HepG2 (cell line): ENCODE results near the gene TMEM250. TPM values are rescaled to one million over a fixed set of nuclear protein-coding genes. Genes with fewer than 3 reads are reported as not detected.

ENCODE experiments used
- AGO2 ChIP-seq: fragments of 200-400 bp; formaldehyde crosslinking; optimal IDR thresholded peaks from 2 replicates; pipeline ENCODE3; 2017; ENCODE audit warnings: mild to moderate bottlenecking, low read depth, low read length, moderate library complexity
- ATF7 ChIP-seq, 2 experiments: fragments of 450-650 bp in 1 of 2; sonication (generic) in 1 of 2; formaldehyde crosslinking in 1 of 2; IDR thresholded peaks; 2 replicates each; pipeline versions ENCODE4 v1.4.0 to v1.6.1; 2016 to 2020; ENCODE audit warnings: antibody characterized with exemption in 1 of 2, mild to moderate bottlenecking in 1 of 2, missing genetic modification reagents in 1 of 2
- CAMTA2 ChIP-seq: sonication (generic); formaldehyde crosslinking; IDR thresholded peaks from 2 replicates; pipeline ENCODE4 v1.4.0; 2020; ENCODE audit warnings: mild to moderate bottlenecking, missing genetic modification reagents, borderline replicate concordance
- DR1 ChIP-seq: sonication (generic); formaldehyde crosslinking; IDR thresholded peaks from 2 replicates; pipeline ENCODE4 v1.8.0; 2021; ENCODE audit warnings: mild to moderate bottlenecking, missing genetic modification reagents, inconsistent platforms
- EHMT2 ChIP-seq: fragments of 200-600 bp; sonication (generic); IDR thresholded peaks from 2 replicates; pipeline ENCODE4 v1.7.0; 2017; ENCODE audit warnings: antibody characterized with exemption, low read depth, low read length, borderline replicate concordance
- FOXJ3 ChIP-seq: sonication (generic); formaldehyde crosslinking; IDR thresholded peaks from 2 replicates; pipeline ENCODE4 v1.4.0; 2020; ENCODE audit warnings: missing genetic modification reagents, mild to moderate bottlenecking, borderline replicate concordance
- FOXK2 ChIP-seq: fragments of 450-650 bp; IDR thresholded peaks from 2 replicates; pipeline ENCODE4 v1.6.1; 2016
- NPAS2 ChIP-seq: sonication (generic); formaldehyde crosslinking; IDR thresholded peaks from 2 replicates; pipeline ENCODE4 v1.8.0; 2022; ENCODE audit warnings: mild to moderate bottlenecking, missing genetic modification reagents, borderline replicate concordance
- PHB2 ChIP-seq: fragments of 450-650 bp; IDR thresholded peaks from 2 replicates; pipeline ENCODE4 v1.6.1; 2018; ENCODE audit not compliant: partially characterized antibody
- PRMT3 ChIP-seq: sonication (generic); formaldehyde crosslinking; IDR thresholded peaks from 2 replicates; pipeline ENCODE4 v1.8.1; 2022; ENCODE audit warnings: low read depth, mild to moderate bottlenecking, moderate library complexity, missing genetic modification reagents, borderline replicate concordance
- PRPF4 ChIP-seq: fragments of 200-400 bp; formaldehyde crosslinking; IDR thresholded peaks from 2 replicates; pipeline ENCODE4 v1.6.1; 2016; ENCODE audit warnings: low read length, low read depth; ENCODE audit not compliant: poor library complexity, severe bottlenecking
- THAP11 ChIP-seq: IDR thresholded peaks from 2 replicates; pipeline ENCODE4 v1.6.1; 2016; ENCODE audit warnings: missing biosample characterization, missing genetic modification reagents
- ZNF143 ChIP-seq: sonication (generic); formaldehyde crosslinking; IDR thresholded peaks from 2 replicates; pipeline ENCODE4 v1.4.0; 2020; ENCODE audit warnings: missing genetic modification reagents
- ZNF207 ChIP-seq: fragments of 450-650 bp; IDR thresholded peaks from 2 replicates; pipeline ENCODE4 v1.6.1; 2016; ENCODE audit warnings: antibody characterized with exemption, borderline replicate concordance
- ZNF251 ChIP-seq: sonication (generic); formaldehyde crosslinking; IDR thresholded peaks from 2 replicates; pipeline ENCODE4 v1.9.0; 2021; ENCODE audit warnings: mild to moderate bottlenecking, missing genetic modification reagents
- ZNF501 ChIP-seq: sonication (generic); formaldehyde crosslinking; IDR thresholded peaks from 2 replicates; pipeline ENCODE4 v1.5.1; 2020; ENCODE audit warnings: mild to moderate bottlenecking, moderate library complexity, missing genetic modification reagents
- ZNF543 ChIP-seq: sonication (generic); formaldehyde crosslinking; IDR thresholded peaks from 2 replicates; pipeline ENCODE4 v1.4.0; 2020; ENCODE audit warnings: mild to moderate bottlenecking, missing genetic modification reagents
- ZNF563 ChIP-seq: sonication (generic); formaldehyde crosslinking; IDR thresholded peaks from 2 replicates; pipeline ENCODE4 v1.8.0; 2022; ENCODE audit warnings: mild to moderate bottlenecking, moderate library complexity, missing genetic modification reagents
- ZNF772 ChIP-seq: sonication (generic); formaldehyde crosslinking; IDR thresholded peaks from 2 replicates; pipeline ENCODE4 v1.5.0; 2020; ENCODE audit warnings: mild to moderate bottlenecking, missing genetic modification reagents
- ZNF780A ChIP-seq: sonication (generic); formaldehyde crosslinking; IDR thresholded peaks from 2 replicates; pipeline ENCODE4 v1.8.0; 2022; ENCODE audit warnings: mild to moderate bottlenecking, missing genetic modification reagents, moderate library complexity
- polyA plus RNA-seq, 8 experiments: library from polyadenylated mRNA; depleted of rRNA in 3 of 8; stranded (reverse) in 7 of 8; unstranded in 1 of 8; fragments of >200 nt; fragmentation: Illumina TruSeq in 4 of 8; extraction: Trizol in 4 of 8; gene quantifications; 2 replicates each; pipeline versions ENCODE4 v1.2.1 to v1.2.3, GENCODE V29; 2011 to 2016; ENCODE audit warnings: low read depth in 4 of 8, missing spikeins in 1 of 8, mixed read lengths in 1 of 8; ENCODE audit not compliant: insufficient read depth in 1 of 8
- total RNA-seq, 5 experiments: library from RNA; depleted of rRNA; stranded (reverse); fragments of >200 nt; fragmentation: Illumina TruSeq; extraction: Trizol; gene quantifications; 2 replicates each; pipeline ENCODE4 v1.2.3, GENCODE V29; 2016; ENCODE audit warnings: low read depth in 1 of 5
- TF ChIP-seq, protein P1 (sequence below): sonication (generic); formaldehyde crosslinking; IDR thresholded peaks from 2 replicates; pipeline ENCODE4 v1.5.1; 2020; ENCODE audit warnings: missing genetic modification reagents, mild to moderate bottlenecking, borderline replicate concordance
- TF ChIP-seq, protein P2 (sequence below): sonication (generic); formaldehyde crosslinking; IDR thresholded peaks from 2 replicates; pipeline ENCODE4 v1.4.0; 2020; ENCODE audit warnings: missing genetic modification reagents
- TF ChIP-seq, protein P3 (sequence below): IDR thresholded peaks from 2 replicates; pipeline ENCODE4 v1.6.1; 2012; ENCODE audit warnings: inconsistent platforms

Gene TMEM250
- total and polyA plus RNA-seq, 2 of the 13 experiments (the other 11 are each of a cell fraction or from before 2014, with no cell fraction given), result 5.5 to 13.9 TPM

DNA sequence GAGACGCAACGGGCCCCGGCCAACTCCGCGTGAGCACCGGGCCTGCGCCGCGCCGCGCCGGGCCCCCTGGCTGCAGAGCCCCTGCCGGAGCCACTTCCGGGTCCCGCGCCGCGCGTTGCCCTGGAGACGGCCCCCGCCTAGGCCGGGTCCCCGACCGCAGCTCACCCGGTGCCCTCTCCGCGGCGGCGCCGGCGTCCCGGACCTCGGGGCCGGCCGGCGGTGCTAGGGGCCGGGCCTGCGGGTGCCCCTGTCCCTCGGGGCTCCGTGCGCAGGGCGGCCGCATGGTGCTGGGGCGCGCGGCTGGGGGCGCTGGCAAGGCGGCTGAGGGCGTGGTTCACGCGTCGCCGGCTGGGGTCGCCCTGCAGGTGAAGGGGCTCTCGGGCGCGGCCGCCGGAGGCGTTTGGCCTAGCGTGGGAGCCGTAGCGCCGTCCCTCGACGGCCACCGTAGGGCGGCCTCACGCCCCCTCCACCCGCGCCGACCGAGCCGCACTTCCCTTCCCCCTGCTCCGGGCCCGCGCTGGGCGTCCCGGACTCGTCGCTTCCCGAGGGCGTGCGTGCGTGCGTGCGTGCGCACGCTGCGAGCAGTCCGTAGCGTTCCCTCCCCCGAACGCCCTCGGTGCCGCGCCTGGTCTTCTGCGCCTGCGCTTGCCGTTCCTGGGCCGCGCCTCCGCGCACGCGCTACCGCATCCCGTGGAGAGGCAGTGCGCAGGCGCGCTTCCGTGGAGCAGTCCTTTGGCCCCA, at the start of gene TMEM250 (continued):
- TF ChIP-seq, protein P1, sequence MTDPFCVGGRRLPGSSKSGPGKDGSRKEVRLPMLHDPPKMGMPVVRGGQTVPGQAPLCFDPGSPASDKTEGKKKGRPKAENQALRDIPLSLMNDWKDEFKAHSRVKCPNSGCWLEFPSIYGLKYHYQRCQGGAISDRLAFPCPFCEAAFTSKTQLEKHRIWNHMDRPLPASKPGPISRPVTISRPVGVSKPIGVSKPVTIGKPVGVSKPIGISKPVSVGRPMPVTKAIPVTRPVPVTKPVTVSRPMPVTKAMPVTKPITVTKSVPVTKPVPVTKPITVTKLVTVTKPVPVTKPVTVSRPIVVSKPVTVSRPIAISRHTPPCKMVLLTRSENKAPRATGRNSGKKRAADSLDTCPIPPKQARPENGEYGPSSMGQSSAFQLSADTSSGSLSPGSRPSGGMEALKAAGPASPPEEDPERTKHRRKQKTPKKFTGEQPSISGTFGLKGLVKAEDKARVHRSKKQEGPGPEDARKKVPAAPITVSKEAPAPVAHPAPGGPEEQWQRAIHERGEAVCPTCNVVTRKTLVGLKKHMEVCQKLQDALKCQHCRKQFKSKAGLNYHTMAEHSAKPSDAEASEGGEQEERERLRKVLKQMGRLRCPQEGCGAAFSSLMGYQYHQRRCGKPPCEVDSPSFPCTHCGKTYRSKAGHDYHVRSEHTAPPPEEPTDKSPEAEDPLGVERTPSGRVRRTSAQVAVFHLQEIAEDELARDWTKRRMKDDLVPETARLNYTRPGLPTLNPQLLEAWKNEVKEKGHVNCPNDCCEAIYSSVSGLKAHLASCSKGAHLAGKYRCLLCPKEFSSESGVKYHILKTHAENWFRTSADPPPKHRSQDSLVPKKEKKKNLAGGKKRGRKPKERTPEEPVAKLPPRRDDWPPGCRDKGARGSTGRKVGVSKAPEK (CRISPR knock-in tag), result no peak
- no peak for TF ChIP-seq AGO2
- TF ChIP-seq THAP11 (CRISPR knock-in tag), result peak; percentile 94
- no peak for TF ChIP-seq FOXK2
- no peak for TF ChIP-seq EHMT2
- no peak for TF ChIP-seq NPAS2 (CRISPR knock-in tag)
- no peak; the same call in 1 of the 2 replicates for TF ChIP-seq PRMT3
- TF ChIP-seq ZNF143 (CRISPR knock-in tag), result peak; percentile 61
- no peak for TF ChIP-seq ZNF251 (CRISPR knock-in tag)
- TF ChIP-seq ZNF780A (CRISPR knock-in tag), result no peak
- TF ChIP-seq ZNF501 (CRISPR knock-in tag), result no peak; the same call in 1 of the 2 replicates
- TF ChIP-seq CAMTA2 (CRISPR knock-in tag), result peak; percentile 25
- TF ChIP-seq DR1, result peak; percentile 62
- TF ChIP-seq, protein P2, sequence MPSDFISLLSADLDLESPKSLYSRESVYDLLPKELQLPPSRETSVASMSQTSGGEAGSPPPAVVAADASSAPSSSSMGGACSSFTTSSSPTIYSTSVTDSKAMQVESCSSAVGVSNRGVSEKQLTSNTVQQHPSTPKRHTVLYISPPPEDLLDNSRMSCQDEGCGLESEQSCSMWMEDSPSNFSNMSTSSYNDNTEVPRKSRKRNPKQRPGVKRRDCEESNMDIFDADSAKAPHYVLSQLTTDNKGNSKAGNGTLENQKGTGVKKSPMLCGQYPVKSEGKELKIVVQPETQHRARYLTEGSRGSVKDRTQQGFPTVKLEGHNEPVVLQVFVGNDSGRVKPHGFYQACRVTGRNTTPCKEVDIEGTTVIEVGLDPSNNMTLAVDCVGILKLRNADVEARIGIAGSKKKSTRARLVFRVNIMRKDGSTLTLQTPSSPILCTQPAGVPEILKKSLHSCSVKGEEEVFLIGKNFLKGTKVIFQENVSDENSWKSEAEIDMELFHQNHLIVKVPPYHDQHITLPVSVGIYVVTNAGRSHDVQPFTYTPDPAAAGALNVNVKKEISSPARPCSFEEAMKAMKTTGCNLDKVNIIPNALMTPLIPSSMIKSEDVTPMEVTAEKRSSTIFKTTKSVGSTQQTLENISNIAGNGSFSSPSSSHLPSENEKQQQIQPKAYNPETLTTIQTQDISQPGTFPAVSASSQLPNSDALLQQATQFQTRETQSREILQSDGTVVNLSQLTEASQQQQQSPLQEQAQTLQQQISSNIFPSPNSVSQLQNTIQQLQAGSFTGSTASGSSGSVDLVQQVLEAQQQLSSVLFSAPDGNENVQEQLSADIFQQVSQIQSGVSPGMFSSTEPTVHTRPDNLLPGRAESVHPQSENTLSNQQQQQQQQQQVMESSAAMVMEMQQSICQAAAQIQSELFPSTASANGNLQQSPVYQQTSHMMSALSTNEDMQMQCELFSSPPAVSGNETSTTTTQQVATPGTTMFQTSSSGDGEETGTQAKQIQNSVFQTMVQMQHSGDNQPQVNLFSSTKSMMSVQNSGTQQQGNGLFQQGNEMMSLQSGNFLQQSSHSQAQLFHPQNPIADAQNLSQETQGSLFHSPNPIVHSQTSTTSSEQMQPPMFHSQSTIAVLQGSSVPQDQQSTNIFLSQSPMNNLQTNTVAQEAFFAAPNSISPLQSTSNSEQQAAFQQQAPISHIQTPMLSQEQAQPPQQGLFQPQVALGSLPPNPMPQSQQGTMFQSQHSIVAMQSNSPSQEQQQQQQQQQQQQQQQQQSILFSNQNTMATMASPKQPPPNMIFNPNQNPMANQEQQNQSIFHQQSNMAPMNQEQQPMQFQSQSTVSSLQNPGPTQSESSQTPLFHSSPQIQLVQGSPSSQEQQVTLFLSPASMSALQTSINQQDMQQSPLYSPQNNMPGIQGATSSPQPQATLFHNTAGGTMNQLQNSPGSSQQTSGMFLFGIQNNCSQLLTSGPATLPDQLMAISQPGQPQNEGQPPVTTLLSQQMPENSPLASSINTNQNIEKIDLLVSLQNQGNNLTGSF (CRISPR knock-in tag), result no peak
- peak; percentile 81; the same call in 1 of the 2 replicates for TF ChIP-seq ZNF772 (CRISPR knock-in tag)
- no peak for TF ChIP-seq PRPF4
- TF ChIP-seq FOXJ3, result no peak
- no peak for TF ChIP-seq PHB2
- peak; percentile 51; the same call in 1 of the 2 replicates for TF ChIP-seq ZNF543 (CRISPR knock-in tag)
- no peak for TF ChIP-seq ZNF207
- TF ChIP-seq ZNF563 (CRISPR knock-in tag), result peak; percentile 65
- no peak for TF ChIP-seq ATF7 (IDR thresholded peaks at IDR 0.05)
- no peak for TF ChIP-seq ATF7 (CRISPR knock-in tag; IDR thresholded peaks at IDR 0.05)
- TF ChIP-seq, protein P3, sequence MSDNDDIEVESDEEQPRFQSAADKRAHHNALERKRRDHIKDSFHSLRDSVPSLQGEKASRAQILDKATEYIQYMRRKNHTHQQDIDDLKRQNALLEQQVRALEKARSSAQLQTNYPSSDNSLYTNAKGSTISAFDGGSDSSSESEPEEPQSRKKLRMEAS, result peak; percentile 84
